ENCODE measurements around the gene KDM5B.

DNA sequence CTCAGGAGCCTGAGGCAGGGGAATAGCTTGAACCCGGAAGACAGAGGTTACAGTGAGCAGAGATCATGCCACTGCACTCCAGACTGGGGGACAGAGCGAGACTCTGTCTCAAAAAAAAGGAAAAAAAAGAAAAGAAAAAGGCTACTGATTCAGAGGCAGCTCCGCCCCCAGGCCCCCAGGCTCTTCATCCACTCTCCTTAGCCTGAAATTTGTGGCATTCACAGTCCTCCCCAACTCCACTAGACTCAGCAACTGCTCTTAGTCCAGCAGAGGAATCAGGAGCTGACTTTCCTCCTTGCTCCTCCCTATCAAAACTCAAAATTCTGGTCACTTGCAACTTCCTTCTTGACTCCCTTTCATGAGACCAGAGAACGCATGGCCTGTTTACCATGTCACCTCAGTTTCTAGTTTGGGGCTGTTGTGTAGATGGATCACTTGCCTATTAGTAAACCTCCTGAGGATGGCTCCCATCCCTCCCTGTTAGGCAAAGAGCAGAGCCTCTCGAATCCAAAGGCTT lies 29.6 kb upstream of the KDM5B start:
- TF ChIP-seq, protein P1, sequence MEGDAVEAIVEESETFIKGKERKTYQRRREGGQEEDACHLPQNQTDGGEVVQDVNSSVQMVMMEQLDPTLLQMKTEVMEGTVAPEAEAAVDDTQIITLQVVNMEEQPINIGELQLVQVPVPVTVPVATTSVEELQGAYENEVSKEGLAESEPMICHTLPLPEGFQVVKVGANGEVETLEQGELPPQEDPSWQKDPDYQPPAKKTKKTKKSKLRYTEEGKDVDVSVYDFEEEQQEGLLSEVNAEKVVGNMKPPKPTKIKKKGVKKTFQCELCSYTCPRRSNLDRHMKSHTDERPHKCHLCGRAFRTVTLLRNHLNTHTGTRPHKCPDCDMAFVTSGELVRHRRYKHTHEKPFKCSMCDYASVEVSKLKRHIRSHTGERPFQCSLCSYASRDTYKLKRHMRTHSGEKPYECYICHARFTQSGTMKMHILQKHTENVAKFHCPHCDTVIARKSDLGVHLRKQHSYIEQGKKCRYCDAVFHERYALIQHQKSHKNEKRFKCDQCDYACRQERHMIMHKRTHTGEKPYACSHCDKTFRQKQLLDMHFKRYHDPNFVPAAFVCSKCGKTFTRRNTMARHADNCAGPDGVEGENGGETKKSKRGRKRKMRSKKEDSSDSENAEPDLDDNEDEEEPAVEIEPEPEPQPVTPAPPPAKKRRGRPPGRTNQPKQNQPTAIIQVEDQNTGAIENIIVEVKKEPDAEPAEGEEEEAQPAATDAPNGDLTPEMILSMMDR (IDR thresholded peaks at IDR 0.05), result no peak
- TF ChIP-seq POLR2A (IDR thresholded peaks at IDR 0.05), result no peak
- no peak for TF ChIP-seq POLR2AphosphoS5 (IDR thresholded peaks at IDR 0.05)

All from prostate gland (tissue), 2 donors.